DOHH2 (cell line): ENCODE data around the gene IMMP2L.

Source experiments
- CTCF ChIP-seq: fragments of 200-600 bp; sonication (generic); IDR thresholded peaks from one replicate; pipeline ENCODE4 v1.5.1; 2014; ENCODE audit warnings: antibody characterized with exemption, mild to moderate bottlenecking, low read depth, low read length; ENCODE audit not compliant: poor library complexity, severe bottlenecking
- EZH2phosphoT487 ChIP-seq: fragments of 200-600 bp; sonication (generic); IDR thresholded peaks from 2 replicates; pipeline ENCODE4 v1.6.1; 2017; ENCODE audit warnings: borderline replicate concordance, mild to moderate bottlenecking, antibody characterized with exemption, low read length, moderate library complexity, mixed read lengths

DNA sequence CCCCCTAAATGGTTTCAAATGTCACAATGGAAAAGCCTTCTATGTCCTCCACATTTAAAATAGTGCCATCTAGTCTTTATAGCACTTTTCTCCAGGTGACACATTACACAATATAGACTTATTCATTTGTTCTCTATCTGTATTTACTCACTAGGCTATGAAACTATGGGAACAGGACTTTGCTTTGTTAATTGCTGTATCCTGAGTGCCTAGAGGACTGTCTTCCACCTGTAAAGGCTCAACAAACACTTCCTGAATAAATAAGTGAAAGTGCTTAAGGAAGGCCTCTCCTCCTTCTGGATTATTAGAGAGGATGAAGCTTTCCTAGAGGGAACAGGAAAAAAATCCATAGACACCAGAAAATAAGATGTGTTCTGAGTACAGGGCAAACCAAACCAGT, 868.9 kb downstream of the IMMP2L start:
- TF ChIP-seq CTCF: no peak
- no peak for TF ChIP-seq EZH2phosphoT487
